Stimulated activated naive CD8-positive, alpha-beta T cell treated with anti-CD3 and anti-CD28 coated beads, Interleukin-15, amount 100 ng/mL, for 72 hours (primary cell): ENCODE results near the gene COA5.

Source experiments
- ATAC-seq: fragments of 150-1000 bp; cut with Tn5 transposase; 2 replicates; pipeline ENCODE4 v1.10.0; 2021; ENCODE audit warnings: mild to moderate bottlenecking, moderate library complexity
- DNase-seq, 2 donors: peaks; one replicate each; pipeline ENCODE4 v3.0.0; 2021 to 2022
- H3K27ac Mint-ChIP-seq, 2 donors: one replicate each; pipeline ENCODE4 v1.8.0; 2022; ENCODE audit warnings: mild to moderate bottlenecking in 2 of 2, mixed read lengths in 2 of 2, moderate library complexity in 2 of 2
- H3K27me3 Mint-ChIP-seq: one replicate; pipeline ENCODE4 v1.8.0; 2022; ENCODE audit warnings: mixed read lengths
- H3K4me1 Mint-ChIP-seq: one replicate; pipeline ENCODE4 v1.8.0; 2022; ENCODE audit warnings: mild to moderate bottlenecking, mixed read lengths
- H3K4me3 Mint-ChIP-seq, 2 donors: one replicate each; pipeline ENCODE4 v1.8.0; 2022; ENCODE audit warnings: mild to moderate bottlenecking in 2 of 2, mixed read lengths in 2 of 2, moderate library complexity in 1 of 2
- H3K9me3 Mint-ChIP-seq, 2 donors: one replicate each; pipeline ENCODE4 v1.8.0; 2022; ENCODE audit warnings: mixed read lengths in 2 of 2

The COA5 gene

GRCh38 chr2:98586551-98587140 lies 21.7 kb downstream of the COA5 start:
- no peaks in the 10 kb centered on the region for H3K27me3 Mint-ChIP-seq
- DNase-seq (no peak), ATAC-seq (no peak)
- peaks cover 10% of the 10 kb centered on the region for H3K4me1 Mint-ChIP-seq
- no peak overlapping the region for H3K4me3 Mint-ChIP-seq
- H3K27ac Mint-ChIP-seq = peak overlapping the region in 1 of 2 donors; percentile 42
- H3K9me3 Mint-ChIP-seq = no peaks in the 10 kb centered on the region

- no peaks in the 10 kb centered on the region for H3K9me3 Mint-ChIP-seq
- no peak overlapping the region for H3K4me3 Mint-ChIP-seq
- no peak for DNase-seq
- H3K27me3 Mint-ChIP-seq = no peaks in the 10 kb centered on the region
- no peak overlapping the region for H3K27ac Mint-ChIP-seq
- ATAC-seq = no peak
- peaks cover 10% of the 10 kb centered on the region for H3K4me1 Mint-ChIP-seq
Observed at GRCh38 chr2:98585386-98585785, 22.9 kb downstream of the COA5 start.

- peak overlapping the region in 1 of 2 donors; percentile 67 for H3K27ac Mint-ChIP-seq
- no peak for DNase-seq
Observed at GRCh38 chr2:98583816-98584618, 24.3 kb downstream of the COA5 start.

GRCh38 chr2:98583276-98583675 lies 25.0 kb downstream of the COA5 start:
- H3K4me1 Mint-ChIP-seq = no peaks in the 10 kb centered on the region
- ATAC-seq (no peak), DNase-seq (no peak)
- no peak overlapping the region for H3K27ac Mint-ChIP-seq
- no peaks in the 10 kb centered on the region for H3K27me3 Mint-ChIP-seq
- no peaks in the 10 kb centered on the region for H3K9me3 Mint-ChIP-seq
- H3K4me3 Mint-ChIP-seq = no peak overlapping the region

More at GRCh38 chr2:98583816-98584618, 24.3 kb downstream of the COA5 start:
- no peaks in the 10 kb centered on the region for H3K9me3 Mint-ChIP-seq
- H3K4me3 Mint-ChIP-seq = no peak overlapping the region
- H3K27me3 Mint-ChIP-seq = no peaks in the 10 kb centered on the region
- ATAC-seq = no peak
- peaks cover 4% of the 10 kb centered on the region for H3K4me1 Mint-ChIP-seq

GRCh38 chr2:98582523-98582922 lies 25.8 kb downstream of the COA5 start:
- H3K4me3 Mint-ChIP-seq = no peak overlapping the region
- H3K9me3 Mint-ChIP-seq = no peaks in the 10 kb centered on the region
- ATAC-seq = no peak
- H3K27me3 Mint-ChIP-seq = no peaks in the 10 kb centered on the region
- H3K4me1 Mint-ChIP-seq = no peaks in the 10 kb centered on the region
- H3K27ac Mint-ChIP-seq = no peak overlapping the region
- DNase-seq = no peak

GRCh38 chr2:98580656-98581284 lies 27.5 kb downstream of the COA5 start:
- Mint-ChIP-seq H3K27me3 (no peaks in the 10 kb centered on the region), H3K4me1 (no peaks in the 10 kb centered on the region), H3K4me3 (no peak overlapping the region), H3K9me3 (no peaks in the 10 kb centered on the region), H3K27ac (peak overlapping the region in 1 of 2 donors; percentile 34)
- no peak for ATAC-seq
- DNase-seq = no peak

- peak overlapping the region in 1 of 2 donors; percentile 69 for H3K27ac Mint-ChIP-seq
- no peak for ATAC-seq
Observed at GRCh38 chr2:98579926-98580325, 28.4 kb downstream of the COA5 start.

GRCh38 chr2:98578231-98578630 lies 30.1 kb downstream of the COA5 start:
- Mint-ChIP-seq H3K4me1 (no peaks in the 10 kb centered on the region), H3K27ac (no peak overlapping the region), H3K4me3 (no peak overlapping the region), H3K9me3 (no peaks in the 10 kb centered on the region), H3K27me3 (no peaks in the 10 kb centered on the region)
- ATAC-seq (no peak), DNase-seq (no peak)

More at GRCh38 chr2:98579926-98580325, 28.4 kb downstream of the COA5 start:
- DNase-seq = no peak
- Mint-ChIP-seq H3K4me1 (no peaks in the 10 kb centered on the region), H3K4me3 (no peak overlapping the region), H3K27me3 (no peaks in the 10 kb centered on the region), H3K9me3 (no peaks in the 10 kb centered on the region)

GRCh38 chr2:98577313-98577712 lies 31.0 kb downstream of the COA5 start:
- DNase-seq (no peak), ATAC-seq (no peak)
- Mint-ChIP-seq H3K4me3 (no peak overlapping the region), H3K27me3 (no peaks in the 10 kb centered on the region), H3K4me1 (no peaks in the 10 kb centered on the region), H3K27ac (no peak overlapping the region), H3K9me3 (no peaks in the 10 kb centered on the region)

GRCh38 chr2:98576666-98577312 lies 31.5 kb downstream of the COA5 start:
- Mint-ChIP-seq H3K4me1 (no peaks in the 10 kb centered on the region), H3K4me3 (no peak overlapping the region), H3K27ac (no peak overlapping the region), H3K27me3 (no peaks in the 10 kb centered on the region), H3K9me3 (no peaks in the 10 kb centered on the region)
- no peak for DNase-seq
- ATAC-seq = no peak

GRCh38 chr2:98573426-98573825 lies 34.9 kb downstream of the COA5 start:
- Mint-ChIP-seq H3K27me3 (no peaks in the 10 kb centered on the region), H3K4me3 (no peak overlapping the region), H3K4me1 (peaks cover 7% of the 10 kb centered on the region), H3K27ac (no peak overlapping the region), H3K9me3 (no peaks in the 10 kb centered on the region)
- no peak for ATAC-seq
- DNase-seq = no peak

GRCh38 chr2:98572676-98573075 lies 35.6 kb downstream of the COA5 start:
- no peak overlapping the region for H3K27ac Mint-ChIP-seq
- ATAC-seq (no peak), DNase-seq (no peak)
- no peaks in the 10 kb centered on the region for H3K9me3 Mint-ChIP-seq
- H3K27me3 Mint-ChIP-seq = no peaks in the 10 kb centered on the region
- no peak overlapping the region for H3K4me3 Mint-ChIP-seq
- peaks cover 7% of the 10 kb centered on the region for H3K4me1 Mint-ChIP-seq

GRCh38 chr2:98572211-98572610 lies 36.1 kb downstream of the COA5 start:
- H3K27ac Mint-ChIP-seq = peak overlapping the region in 1 of 2 donors; percentile 34
- no peaks in the 10 kb centered on the region for H3K9me3 Mint-ChIP-seq
- no peaks in the 10 kb centered on the region for H3K27me3 Mint-ChIP-seq
- ATAC-seq = no peak
- H3K4me3 Mint-ChIP-seq = no peak overlapping the region
- no peak for DNase-seq
- H3K4me1 Mint-ChIP-seq = peaks cover 7% of the 10 kb centered on the region

- no peak for ATAC-seq
- Mint-ChIP-seq H3K4me3 (no peak overlapping the region), H3K27ac (peak overlapping the region in 1 of 2 donors; percentile 5), H3K4me1 (peaks cover 7% of the 10 kb centered on the region), H3K27me3 (no peaks in the 10 kb centered on the region), H3K9me3 (no peaks in the 10 kb centered on the region)
- DNase-seq = no peak
Observed at GRCh38 chr2:98571796-98572195, 36.5 kb downstream of the COA5 start.

GRCh38 chr2:98571121-98571701 lies 37.1 kb downstream of the COA5 start:
- Mint-ChIP-seq H3K4me1 (peaks cover 7% of the 10 kb centered on the region), H3K9me3 (no peaks in the 10 kb centered on the region), H3K27me3 (no peaks in the 10 kb centered on the region), H3K27ac (peak overlapping the region in 1 of 2 donors; percentile 92), H3K4me3 (no peak overlapping the region)
- no peak for DNase-seq
- no peak for ATAC-seq
